Central memory CD8-positive, alpha-beta T cell (primary cell): ENCODE measurements around the gene BICDL2.

Experiments
- ATAC-seq: fragments of 150-1000 bp; cut with Tn5 transposase; replicated peaks from 2 replicates; pipeline ENCODE4 v1.10.0; 2022; ENCODE audit warnings: mild to moderate bottlenecking, moderate FRiP score, moderate number of reproducible peaks; ENCODE audit not compliant: poor library complexity, severe bottlenecking; ENCODE audit errors: extremely low read depth
- DNase-seq, 2 donors: peaks; one replicate each; pipeline ENCODE4 v3.0.0; 2021; ENCODE audit warnings: low spot score in 2 of 2
- H3K27ac Mint-ChIP-seq: one replicate; pipeline ENCODE4 v1.8.0; 2022; ENCODE audit warnings: low read depth, mild to moderate bottlenecking, moderate library complexity, mixed read lengths
- H3K27me3 Mint-ChIP-seq: one replicate; pipeline ENCODE4 v1.8.0; 2022; ENCODE audit warnings: mixed read lengths
- H3K36me3 Mint-ChIP-seq: one replicate; pipeline ENCODE4 v1.8.0; 2022; ENCODE audit warnings: mild to moderate bottlenecking, moderate library complexity, mixed read lengths; ENCODE audit not compliant: insufficient read depth
- H3K4me1 Mint-ChIP-seq: one replicate; pipeline ENCODE4 v1.8.0; 2022; ENCODE audit warnings: mixed read lengths
- H3K4me3 Mint-ChIP-seq: one replicate; pipeline ENCODE4 v1.8.0; 2022; ENCODE audit warnings: mild to moderate bottlenecking, moderate library complexity, mixed read lengths
- H3K9me3 Mint-ChIP-seq: one replicate; pipeline ENCODE4 v1.8.0; 2022; ENCODE audit warnings: mixed read lengths

The BICDL2 gene

GRCh38 chr16:3023669-3024478, 12.9 kb downstream of the BICDL2 start, which contains the start of the genes HCFC1R1 and THOC6:
Gene HCFC1R1, minus strand, starts transcription at chr16:3023942. Its CDS starts 1 bp downstream, at chr16:3023941.
Gene THOC6, plus strand, starts transcription at chr16:3024035. Its CDS starts 292 bp downstream, at chr16:3024327.
- no peaks in the 10 kb centered on the region for H3K9me3 Mint-ChIP-seq

DNA sequence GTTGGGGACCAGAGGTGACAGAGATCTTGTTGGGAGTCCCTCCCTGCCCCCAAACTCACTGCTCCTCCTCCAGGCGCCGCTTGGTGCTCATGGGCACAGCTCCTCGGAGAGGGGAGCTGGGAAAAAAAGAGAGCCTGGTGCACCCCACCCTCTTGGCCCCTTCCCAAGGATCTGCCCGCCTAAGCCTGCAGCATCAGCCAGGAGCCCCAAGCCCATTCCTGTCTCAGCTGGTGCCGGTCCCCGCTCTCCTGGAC, 13.4 kb downstream of the BICDL2 start:
- Mint-ChIP-seq H3K4me1 (peaks cover 44% of the 10 kb centered on the region), H3K27ac (peak overlapping the region; percentile 66), H3K9me3 (no peaks in the 10 kb centered on the region), H3K27me3 (no peaks in the 10 kb centered on the region), H3K4me3 (peak overlapping the region; percentile 76), H3K36me3 (peaks cover 16% of the 10 kb centered on the region)
- DNase-seq (no peak), ATAC-seq (no peak)

More at GRCh38 chr16:3023669-3024478, 12.9 kb downstream of the BICDL2 start, which contains the start of the genes HCFC1R1 and THOC6:
- DNase-seq (peak; percentile 92 to 93), ATAC-seq (peak; percentile 87)
- H3K27me3 Mint-ChIP-seq: peaks cover 4% of the 10 kb centered on the region
- peak within 1 kb of the TSS; percentile 76 for H3K4me3 Mint-ChIP-seq
- H3K36me3 Mint-ChIP-seq: peaks cover 16% of the 10 kb centered on the region
- H3K4me1 Mint-ChIP-seq: peaks cover 49% of the 10 kb centered on the region
- peak within 1 kb of the TSS; percentile 66 for H3K27ac Mint-ChIP-seq

- H3K4me1 Mint-ChIP-seq: peaks cover 41% of the 10 kb centered on the region
- no peak for DNase-seq
- peak overlapping the region; percentile 66 for H3K27ac Mint-ChIP-seq
- H3K36me3 Mint-ChIP-seq: peaks cover 16% of the 10 kb centered on the region
- no peaks in the 10 kb centered on the region for H3K9me3 Mint-ChIP-seq
- ATAC-seq: no peak
- no peaks in the 10 kb centered on the region for H3K27me3 Mint-ChIP-seq
- peak overlapping the region; percentile 76 for H3K4me3 Mint-ChIP-seq
These were observed 13.9 kb downstream of the BICDL2 start for GRCh38 chr16:3022684-3023414.

GRCh38 chr16:3022208-3022683, 14.5 kb downstream of the BICDL2 start:
- Mint-ChIP-seq H3K36me3 (peaks cover 14% of the 10 kb centered on the region), H3K9me3 (no peaks in the 10 kb centered on the region), H3K4me1 (peaks cover 41% of the 10 kb centered on the region), H3K27me3 (no peaks in the 10 kb centered on the region), H3K27ac (peak overlapping the region; percentile 66), H3K4me3 (peak overlapping the region; percentile 76)
- DNase-seq (peak in 1 of 2 donors; percentile 40), ATAC-seq (peak; percentile 16)

DNA sequence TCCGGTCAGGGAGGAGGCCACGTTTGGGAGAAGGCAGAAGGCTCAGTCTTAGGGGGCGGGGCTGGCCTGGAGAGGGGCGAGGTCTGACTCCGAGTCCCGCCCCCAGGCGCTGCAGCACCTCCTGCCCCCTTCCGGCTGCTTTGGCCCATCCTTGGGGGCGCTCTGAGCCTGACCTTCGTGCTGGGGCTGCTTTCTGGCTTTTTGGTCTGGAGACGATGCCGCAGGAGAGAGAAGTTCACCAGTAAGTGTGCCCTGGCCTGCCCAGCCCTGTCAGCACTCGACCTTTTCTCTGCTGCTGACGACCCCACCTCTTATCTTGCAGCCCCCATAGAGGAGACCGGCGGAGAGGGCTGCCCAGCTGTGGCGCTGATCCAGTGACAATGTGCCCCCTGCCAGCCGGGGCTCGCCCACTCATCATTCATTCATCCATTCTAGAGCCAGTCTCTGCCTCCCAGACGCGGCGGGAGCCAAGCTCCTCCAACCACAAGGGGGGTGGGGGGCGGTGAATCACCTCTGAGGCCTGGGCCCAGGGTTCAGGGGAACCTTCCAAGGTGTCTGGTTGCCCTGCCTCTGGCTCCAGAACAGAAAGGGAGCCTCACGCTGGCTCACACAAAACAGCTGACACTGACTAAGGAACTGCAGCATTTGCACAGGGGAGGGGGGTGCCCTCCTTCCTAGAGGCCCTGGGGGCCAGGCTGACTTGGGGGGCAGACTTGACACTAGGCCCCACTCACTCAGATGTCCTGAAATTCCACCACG, 15.1 kb downstream of the BICDL2 start:
- ATAC-seq (no peak), DNase-seq (peak in 1 of 2 donors; percentile 41)
- Mint-ChIP-seq H3K9me3 (no peaks in the 10 kb centered on the region), H3K4me1 (peaks cover 41% of the 10 kb centered on the region), H3K36me3 (peaks cover 14% of the 10 kb centered on the region), H3K27me3 (no peaks in the 10 kb centered on the region), H3K4me3 (peak overlapping the region; percentile 76), H3K27ac (peak overlapping the region; percentile 66)

DNA sequence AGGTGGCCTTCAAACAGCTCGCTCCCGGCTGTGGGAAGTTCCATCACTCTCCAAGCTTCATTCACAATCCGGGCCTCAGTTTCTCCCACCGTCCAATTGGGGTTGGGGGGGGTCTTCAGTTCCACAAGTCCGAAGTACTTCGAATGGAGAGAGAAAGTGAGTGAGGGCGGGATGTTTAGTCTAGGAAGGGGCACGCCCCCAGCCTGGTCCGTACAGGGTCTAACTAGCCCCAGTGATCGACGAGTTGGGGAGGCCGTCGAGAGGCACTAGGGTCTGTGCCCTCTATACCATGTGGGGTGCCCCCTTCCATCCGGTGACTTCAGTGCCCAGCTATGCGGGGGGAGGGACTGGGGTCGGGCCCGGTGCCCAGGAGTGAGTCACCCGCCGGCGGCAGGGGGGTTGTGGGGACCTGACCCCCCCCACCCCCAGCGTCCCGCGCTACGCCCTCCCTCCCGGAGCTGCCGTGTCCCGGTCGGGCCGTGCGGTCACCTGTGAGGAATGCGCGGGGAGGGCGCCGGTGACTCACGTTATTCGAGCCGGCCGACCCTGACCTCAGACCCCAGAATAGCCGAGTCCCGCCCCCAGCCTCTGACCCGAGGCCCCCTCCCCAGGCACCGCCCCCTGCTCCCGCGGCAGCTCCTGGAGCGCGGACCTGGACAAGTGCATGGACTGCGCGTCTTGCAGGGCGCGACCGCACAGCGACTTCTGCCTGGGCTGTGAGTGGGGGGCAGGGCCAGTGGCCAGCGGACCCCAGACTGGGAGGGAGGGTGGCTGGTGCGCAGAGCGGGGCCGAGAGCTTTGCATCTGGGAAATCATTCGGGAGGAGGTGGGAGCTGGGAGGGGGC, 15.9 kb downstream of the BICDL2 start:
- Mint-ChIP-seq H3K4me3 (peak overlapping the region; percentile 76), H3K4me1 (peaks cover 41% of the 10 kb centered on the region), H3K27ac (peak overlapping the region; percentile 66), H3K9me3 (no peaks in the 10 kb centered on the region), H3K36me3 (peaks cover 11% of the 10 kb centered on the region), H3K27me3 (no peaks in the 10 kb centered on the region)
- DNase-seq (peak in 1 of 2 donors; percentile 24), ATAC-seq (peak; percentile 2)

GRCh38 chr16:3020247-3020603, 16.5 kb downstream of the BICDL2 start, which contains the start of gene TNFRSF12A:
Gene TNFRSF12A, plus strand, starts transcription at chr16:3020368. Its CDS starts 30 bp downstream, at chr16:3020398.
- Mint-ChIP-seq H3K9me3 (no peaks in the 10 kb centered on the region), H3K4me3 (peak within 1 kb of the TSS; percentile 76), H3K27ac (peak within 1 kb of the TSS; percentile 67), H3K36me3 (peaks cover 11% of the 10 kb centered on the region), H3K27me3 (no peaks in the 10 kb centered on the region), H3K4me1 (peaks cover 41% of the 10 kb centered on the region)
- ATAC-seq (peak; percentile 15), DNase-seq (peak; percentile 36 to 44)

DNA sequence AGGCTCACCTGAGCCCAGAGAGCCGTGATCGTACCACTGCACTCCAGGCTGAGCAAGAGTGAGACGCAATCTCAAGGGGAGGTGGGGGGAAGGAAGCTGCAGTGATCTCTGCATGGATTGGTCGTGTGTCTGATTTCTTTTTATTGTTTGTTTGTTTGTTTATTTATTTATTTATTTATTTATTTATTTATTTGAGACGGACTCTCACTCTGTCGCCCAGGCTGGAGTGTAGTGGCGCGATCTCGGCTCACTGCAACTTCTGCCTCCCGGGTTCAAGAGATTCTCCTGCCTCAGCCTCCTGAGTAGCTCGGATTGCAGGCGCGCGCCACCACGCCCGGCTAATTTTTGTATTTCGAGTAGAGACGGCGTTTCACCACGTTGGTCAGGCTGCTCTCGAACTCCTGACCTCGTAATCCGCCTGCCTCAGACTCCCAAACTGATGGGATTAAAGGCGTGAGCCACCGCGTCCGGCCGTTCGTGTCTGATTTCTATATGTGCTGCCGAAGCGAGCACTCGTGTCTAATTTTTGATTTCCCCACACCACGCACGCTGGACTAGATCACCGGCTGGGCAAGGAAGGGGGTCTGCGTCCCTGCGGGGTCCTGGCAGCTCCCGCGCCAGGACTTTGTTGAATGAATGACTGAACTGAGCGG, 17.0 kb downstream of the BICDL2 start:
- Mint-ChIP-seq H3K4me3 (peak overlapping the region; percentile 76), H3K4me1 (peaks cover 41% of the 10 kb centered on the region)

DNA sequence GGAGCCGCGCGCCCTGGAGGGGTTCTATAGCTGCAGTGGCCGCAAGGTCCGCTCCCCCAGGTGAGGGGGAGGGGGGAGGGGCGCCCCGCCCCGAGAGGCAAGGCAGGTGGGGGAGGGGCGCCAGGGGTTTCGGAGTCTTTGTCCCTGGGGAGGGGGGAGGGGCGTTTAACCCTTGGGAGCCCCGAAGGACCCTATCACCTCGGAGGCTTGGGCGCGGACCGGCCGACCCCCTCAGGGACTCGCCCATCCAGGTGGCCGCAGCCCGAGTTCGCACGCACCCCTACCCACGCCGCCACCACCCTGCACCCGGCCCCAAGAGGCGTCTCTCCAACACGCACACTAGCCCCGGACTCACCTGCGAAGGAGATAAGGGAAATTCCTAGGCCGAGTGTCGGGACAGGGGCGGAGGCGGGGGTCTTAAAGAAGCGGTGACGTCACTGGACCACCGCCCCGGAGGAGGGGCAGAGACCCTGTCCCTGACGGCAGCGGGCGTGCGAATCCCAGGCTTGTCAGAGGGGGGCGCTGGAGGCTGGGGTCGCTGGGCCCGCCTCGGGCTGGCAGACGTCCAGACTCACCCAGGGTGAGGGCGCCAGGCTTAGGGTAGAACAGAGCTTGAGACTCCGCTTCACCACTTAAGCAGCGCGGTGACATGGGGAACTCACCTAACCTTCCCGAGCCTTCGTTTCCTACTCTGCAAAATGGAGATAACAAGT, 18.8 kb downstream of the BICDL2 start, which contains the start of gene CLDN6:
TSS of gene CLDN6 (minus strand) at position 390 of the 713 bp plus-strand sequence. CDS start 2,162 bp downstream, outside the sequence.
- H3K4me3 Mint-ChIP-seq: no peak within 1 kb of the TSS
- H3K36me3 Mint-ChIP-seq: peaks cover 5% of the 10 kb centered on the region
- no peak for ATAC-seq
- H3K9me3 Mint-ChIP-seq: no peaks in the 10 kb centered on the region
- no peak for DNase-seq
- peaks cover 8% of the 10 kb centered on the region for H3K27me3 Mint-ChIP-seq
- H3K4me1 Mint-ChIP-seq: peaks cover 30% of the 10 kb centered on the region
- no peak within 1 kb of the TSS for H3K27ac Mint-ChIP-seq

More for the DNA sequence above, 17.0 kb downstream of the BICDL2 start:
- H3K36me3 Mint-ChIP-seq: peaks cover 11% of the 10 kb centered on the region
- H3K9me3 Mint-ChIP-seq: no peaks in the 10 kb centered on the region
- ATAC-seq (no peak), DNase-seq (no peak)
- peak overlapping the region; percentile 67 for H3K27ac Mint-ChIP-seq
- no peaks in the 10 kb centered on the region for H3K27me3 Mint-ChIP-seq

GRCh38 chr16:3017344-3017743, 19.4 kb downstream of the BICDL2 start:
- H3K4me3 Mint-ChIP-seq: no peak overlapping the region
- ATAC-seq: no peak
- peaks cover 24% of the 10 kb centered on the region for H3K4me1 Mint-ChIP-seq
- peaks cover 8% of the 10 kb centered on the region for H3K27me3 Mint-ChIP-seq
- peaks cover 5% of the 10 kb centered on the region for H3K36me3 Mint-ChIP-seq
- H3K9me3 Mint-ChIP-seq: no peaks in the 10 kb centered on the region
- no peak for DNase-seq
- H3K27ac Mint-ChIP-seq: no peak overlapping the region
